Right lobe of liver (tissue), 6 donors: ENCODE results near the gene LRFN3. TPM values are rescaled to one million over a fixed set of nuclear protein-coding genes. Genes with fewer than 3 reads are reported as not detected.

Source experiments
- ATAC-seq, 4 donors: fragments of 200-7000 bp; cut with Tn5 transposase; one replicate each; pipeline ENCODE4 v1.9.1; 2020; ENCODE audit warnings: mild to moderate bottlenecking in 4 of 4, moderate library complexity in 4 of 4
- DNase-seq, 3 donors: peaks; one replicate each; pipeline ENCODE4 v3.0.0-alpha.2; 2020
- H3K27ac ChIP-seq, 3 donors: fragments of 200-600 bp; one replicate each; pipeline ENCODE4 v1.8.0; 2022
- H3K27me3 ChIP-seq, 2 donors: fragments of 200-600 bp; one replicate each; pipeline ENCODE4 v1.8.0; 2022
- H3K36me3 ChIP-seq, 4 donors: fragments of 200-600 bp; sonication (generic) in 1 of 4; one replicate each; pipeline versions ENCODE4 v1.5.1 to v1.8.0; 2017 to 2022; ENCODE audit warnings: control low read depth in 1 of 4
- H3K4me1 ChIP-seq, 4 donors: fragments of 200-600 bp; sonication (generic) in 1 of 4; one replicate each; pipeline versions ENCODE4 v1.5.1 to v1.8.0; 2017 to 2022; ENCODE audit warnings: control low read depth in 1 of 4
- H3K4me3 ChIP-seq, 3 donors: fragments of 200-600 bp; one replicate each; pipeline ENCODE4 v1.8.0; 2022
- H3K9me3 ChIP-seq, 4 donors: fragments of 200-600 bp; sonication (generic) in 1 of 4; one replicate each; pipeline versions ENCODE4 v1.5.1 to v1.8.0; 2017 to 2022; ENCODE audit warnings: control low read depth in 1 of 4
- POLR2A ChIP-seq: fragments of 450-650 bp; IDR thresholded peaks from one replicate; pipeline ENCODE4 v1.6.1; 2017; ENCODE audit warnings: antibody characterized with exemption, mild to moderate bottlenecking
- WGBS: methylation state at CpG from one replicate; pipeline ENCODE4 v1.1.6; 2018; ENCODE audit warnings: low coverage, low lambda C conversion rate; ENCODE audit not compliant: insufficient coverage; ENCODE audit errors: missing lambda C conversion rate; 5-methylcytosine and 5-hydroxymethylcytosine counted together
- intact Hi-C, 2 donors: fragments of 100-400 bp; cut with DNase I; formaldehyde crosslinking; loops; one replicate each; pipeline versions ENCODE4 v1.11.2 to v1.14.1; 2022
- total RNA-seq, 6 experiments: library from RNA; depleted of rRNA in 2 of 6; stranded (reverse); fragments of >200 nt in 2 of 6; fragmentation: NEBNext Ultra II Directional in 3 of 6; extraction: Animal tissue kit (Norgen Biotek cat#: 25700) in 3 of 6; gene quantifications; one replicate each; pipeline versions ENCODE4 v1.1.0 to v1.2.4, GENCODE V29; 2016 to 2023
- TF ChIP-seq, protein P1 (sequence below), 4 donors: fragments of 200-600 bp in 3 of 4; fragments of 450-650 bp in 1 of 4; IDR thresholded peaks; one replicate each; pipeline versions ENCODE4 v1.5.1 to v1.8.0; 2016 to 2022; ENCODE audit warnings: antibody characterized with exemption in 4 of 4, mild to moderate bottlenecking in 2 of 4
- donor health status: DM: no; HTN: yes; CAD: no.
- donor health status: DM: no; HTN: no; CAD: no.
- donor health status: DM: no; HTN: no; CAD: no.
- donor health status: DM: no; HTN: yes; CAD: no.
- donor health status: DM: no; HTN: yes; CAD: no.

The LRFN3 gene
- total RNA-seq, 6 experiments from 2014 or later, result 5.6 to 8.6 (median 7.0) TPM

DNA sequence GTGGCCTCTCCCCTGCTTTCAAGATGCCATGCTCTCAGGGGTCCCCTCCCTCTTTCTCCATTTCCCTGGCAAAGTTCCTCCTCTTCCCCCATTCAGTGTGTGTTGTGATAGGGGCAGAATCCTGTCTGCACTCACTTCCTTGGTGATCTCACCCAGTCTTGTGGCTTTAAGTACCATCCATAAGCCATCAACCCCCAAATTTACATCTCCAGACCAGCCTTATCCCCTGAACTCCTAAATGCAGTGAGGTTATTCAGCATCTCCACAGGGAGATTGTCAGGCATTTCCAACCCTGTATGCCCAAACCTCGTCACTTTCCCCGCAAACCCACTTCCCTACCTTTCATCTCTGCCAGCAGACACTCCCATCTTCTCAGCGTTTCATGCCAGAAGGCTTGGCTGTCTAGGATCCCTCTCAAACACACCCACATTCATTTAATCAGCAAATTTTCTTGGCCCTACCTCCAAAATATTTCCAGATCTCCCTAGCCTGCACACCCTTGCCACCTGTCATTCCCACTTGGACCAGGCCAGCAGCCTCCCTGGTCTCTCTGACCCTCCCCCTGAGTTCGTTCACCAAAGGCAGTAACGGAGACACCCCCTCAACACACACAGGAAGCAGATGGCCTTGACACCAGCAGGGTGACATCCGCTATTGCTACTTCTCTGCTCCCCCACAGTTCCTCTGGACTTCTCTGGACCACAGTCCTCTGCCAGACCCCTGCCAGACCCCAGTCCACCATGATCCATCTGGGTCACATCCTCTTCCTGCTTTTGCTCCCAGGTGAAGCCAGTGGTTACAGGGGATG lies 34.1 kb upstream of the LRFN3 start, which contains the start of gene HCST:
Gene HCST (plus strand): TSS at position 676 of the 808 bp plus-strand sequence. CDS start 65 bp downstream, at position 741.
- Histone ChIP-seq H3K36me3 (no peaks in the 10 kb centered on the region), H3K4me3 (peak within 1 kb of the TSS in 2 of 3 donors; percentile 16), H3K27ac (peak within 1 kb of the TSS; percentile 53 to 90 (median 66)), H3K4me1 (peaks cover 0 to 9% (median 0%) of the 10 kb centered on the region in 4 donors), H3K27me3 (no peaks in the 10 kb centered on the region), H3K9me3 (no peaks in the 10 kb centered on the region)
- TF ChIP-seq, protein P1, sequence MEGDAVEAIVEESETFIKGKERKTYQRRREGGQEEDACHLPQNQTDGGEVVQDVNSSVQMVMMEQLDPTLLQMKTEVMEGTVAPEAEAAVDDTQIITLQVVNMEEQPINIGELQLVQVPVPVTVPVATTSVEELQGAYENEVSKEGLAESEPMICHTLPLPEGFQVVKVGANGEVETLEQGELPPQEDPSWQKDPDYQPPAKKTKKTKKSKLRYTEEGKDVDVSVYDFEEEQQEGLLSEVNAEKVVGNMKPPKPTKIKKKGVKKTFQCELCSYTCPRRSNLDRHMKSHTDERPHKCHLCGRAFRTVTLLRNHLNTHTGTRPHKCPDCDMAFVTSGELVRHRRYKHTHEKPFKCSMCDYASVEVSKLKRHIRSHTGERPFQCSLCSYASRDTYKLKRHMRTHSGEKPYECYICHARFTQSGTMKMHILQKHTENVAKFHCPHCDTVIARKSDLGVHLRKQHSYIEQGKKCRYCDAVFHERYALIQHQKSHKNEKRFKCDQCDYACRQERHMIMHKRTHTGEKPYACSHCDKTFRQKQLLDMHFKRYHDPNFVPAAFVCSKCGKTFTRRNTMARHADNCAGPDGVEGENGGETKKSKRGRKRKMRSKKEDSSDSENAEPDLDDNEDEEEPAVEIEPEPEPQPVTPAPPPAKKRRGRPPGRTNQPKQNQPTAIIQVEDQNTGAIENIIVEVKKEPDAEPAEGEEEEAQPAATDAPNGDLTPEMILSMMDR (IDR thresholded peaks at IDR 0.05), result no peak
- no peak for TF ChIP-seq POLR2A
- ATAC-seq, result no peak
- intact Hi-C loops, result no loop called here
- no peak for DNase-seq
- 29% methylated on average over 6 of the region's 6 CpGs for WGBS

DNA sequence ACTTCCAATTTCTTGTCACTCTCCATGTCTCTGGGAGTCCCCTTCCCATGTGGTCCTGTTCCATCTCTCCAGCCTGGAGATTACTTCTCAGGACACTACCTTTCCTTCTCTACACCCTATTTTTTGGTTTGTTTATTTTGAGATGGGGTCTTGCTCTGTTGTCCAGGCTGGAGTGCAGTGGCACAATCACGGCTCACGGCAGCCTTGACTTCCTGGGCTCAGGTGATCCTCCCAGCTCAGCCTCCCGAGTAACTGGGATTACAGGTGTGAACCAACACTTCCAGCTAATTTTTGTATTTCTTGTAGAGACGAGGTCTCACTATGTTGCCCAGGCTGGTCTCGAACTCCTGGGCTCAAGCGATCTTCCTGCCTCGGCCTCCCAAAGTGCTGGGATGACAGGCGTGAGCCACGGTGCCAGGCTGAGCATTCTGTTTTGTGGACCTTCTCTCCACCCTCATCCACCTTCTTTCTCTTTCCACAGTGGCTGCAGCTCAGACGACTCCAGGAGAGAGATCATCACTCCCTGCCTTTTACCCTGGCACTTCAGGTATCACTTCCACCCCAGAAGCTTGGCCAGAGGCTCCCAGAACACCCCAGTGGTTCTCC lies 33.2 kb upstream of the LRFN3 start:
- DNase-seq (no peak), ATAC-seq (no peak)
- WGBS, result 45% methylated on average over 10 of the region's 10 CpGs
- TF ChIP-seq POLR2A, result no peak
- TF ChIP-seq, protein P1 (IDR thresholded peaks at IDR 0.05), result no peak
- H3K36me3 ChIP-seq, result no peaks in the 10 kb centered on the region
- no peaks in the 10 kb centered on the region for H3K9me3 ChIP-seq
- intact Hi-C loops, result no loop called here
- H3K4me1 ChIP-seq, result peaks cover 0 to 10% (median 0%) of the 10 kb centered on the region in 4 donors
- peak overlapping the region in 2 of 3 donors; percentile 16 for H3K4me3 ChIP-seq
- H3K27me3 ChIP-seq, result no peaks in the 10 kb centered on the region
- H3K27ac ChIP-seq, result peak overlapping the region; percentile 53 to 90 (median 66)

DNA sequence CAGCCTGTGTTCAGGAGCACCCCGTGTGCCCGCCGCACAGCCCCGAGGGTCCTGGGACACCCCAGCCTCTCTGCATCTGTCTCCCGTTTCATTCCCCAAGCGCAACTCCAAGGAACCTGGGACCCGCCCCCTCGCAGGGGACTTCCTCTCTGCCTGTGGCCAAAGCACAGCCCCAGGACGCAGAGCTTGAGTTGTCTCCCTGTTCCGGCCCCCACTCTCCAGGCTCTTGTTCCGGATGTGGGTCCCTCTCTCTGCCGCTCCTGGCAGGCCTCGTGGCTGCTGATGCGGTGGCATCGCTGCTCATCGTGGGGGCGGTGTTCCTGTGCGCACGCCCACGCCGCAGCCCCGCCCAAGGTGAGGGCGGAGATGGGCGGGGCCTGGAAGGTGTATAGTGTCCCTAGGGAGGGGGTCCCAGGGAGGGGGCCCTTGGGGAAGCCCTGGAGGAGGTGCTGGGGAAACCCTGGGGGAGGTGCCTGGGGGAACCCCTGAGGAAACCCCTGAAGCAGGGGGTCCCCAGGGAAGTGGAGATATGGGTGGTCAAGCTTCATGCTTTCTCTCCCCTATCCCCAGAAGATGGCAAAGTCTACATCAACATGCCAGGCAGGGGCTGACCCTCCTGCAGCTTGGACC lies 32.5 kb upstream of the LRFN3 start:
- no peaks in the 10 kb centered on the region for H3K27me3 ChIP-seq
- peak overlapping the region; percentile 53 to 90 (median 66) for H3K27ac ChIP-seq
- H3K36me3 ChIP-seq, result no peaks in the 10 kb centered on the region
- 6% methylated on average over 21 of the region's 24 CpGs for WGBS
- TF ChIP-seq POLR2A, result peak; percentile 51
- TF ChIP-seq, protein P1 (IDR thresholded peaks at IDR 0.05), result no peak
- H3K4me1 ChIP-seq, result peaks cover 0 to 10% (median 0%) of the 10 kb centered on the region in 4 donors
- peak; percentile 27 to 45 (median 34) for ATAC-seq
- intact Hi-C loops, result no loop called here
- H3K4me3 ChIP-seq, result peak overlapping the region in 2 of 3 donors; percentile 9 to 16
- H3K9me3 ChIP-seq, result no peaks in the 10 kb centered on the region
- DNase-seq, result peak; percentile 73 to 87 (median 82)

DNA sequence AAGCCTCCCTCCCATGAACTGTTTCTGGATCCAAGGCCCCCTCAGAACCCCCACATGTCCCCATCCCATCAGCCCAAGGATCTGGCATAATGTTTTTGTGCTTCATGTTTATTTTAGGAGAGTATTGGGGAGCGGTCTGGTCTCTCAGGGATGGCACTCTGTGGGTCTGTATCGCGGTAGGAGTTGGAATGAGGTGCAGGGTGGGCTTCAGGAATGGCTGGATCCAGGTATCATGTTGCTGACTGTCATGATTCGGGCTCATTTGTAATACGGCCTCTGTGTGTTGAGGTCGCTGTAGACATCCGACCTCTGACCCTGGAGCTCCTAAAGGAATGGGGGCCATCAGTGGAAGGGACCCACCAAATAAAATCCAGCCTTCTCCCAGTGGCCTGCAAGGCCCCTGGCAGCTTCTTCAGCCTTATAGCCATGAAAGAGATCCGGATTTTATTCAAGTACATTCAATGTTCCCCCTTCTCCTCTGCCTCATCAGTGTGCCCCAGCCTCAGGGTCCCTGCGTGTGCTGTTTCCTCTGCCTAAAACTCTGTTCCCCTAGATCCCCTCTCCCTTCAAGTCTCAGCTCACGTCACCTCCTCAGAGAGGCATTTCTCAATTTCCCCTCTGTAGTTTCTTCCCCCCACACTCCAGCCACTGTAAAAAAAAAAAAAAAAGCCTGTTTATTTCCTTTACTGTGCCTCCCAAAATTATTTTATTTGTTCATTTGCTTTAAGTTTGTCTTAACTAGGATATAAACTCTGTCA lies 31.7 kb upstream of the LRFN3 start:
- Histone ChIP-seq H3K27me3 (no peaks in the 10 kb centered on the region), H3K4me3 (no peak overlapping the region), H3K27ac (peak overlapping the region; percentile 15 to 90 (median 66)), H3K9me3 (no peaks in the 10 kb centered on the region), H3K4me1 (peaks cover 0 to 10% (median 0%) of the 10 kb centered on the region in 4 donors), H3K36me3 (no peaks in the 10 kb centered on the region)
- DNase-seq, result no peak
- WGBS, result 73% methylated on average over 7 of the region's 10 CpGs
- intact Hi-C loops, result no loop called here
- no peak for TF ChIP-seq POLR2A
- TF ChIP-seq, protein P1 (IDR thresholded peaks at IDR 0.05), result no peak
- no peak for ATAC-seq
